Esophagus muscularis mucosa (tissue), 4 donors: ENCODE measurements around the gene HOXC9. TPM values are rescaled to one million over a fixed set of nuclear protein-coding genes. Genes with fewer than 3 reads are reported as not detected.

Experiments used
- DNase-seq: peaks from one replicate; pipeline ENCODE4 v3.0.0-alpha.2; 2017; ENCODE audit errors: extremely low spot score
- H3K27ac ChIP-seq, 4 donors: fragments of 200-600 bp; sonication (generic); replicated peaks in 1 of 4; 1 replicate in 3 of 4; 2 replicates in 1 of 4; pipeline ENCODE4 v1.5.1; 2016 to 2019; ENCODE audit warnings: mild to moderate bottlenecking in 1 of 4
- H3K27me3 ChIP-seq, 4 donors: fragments of 200-600 bp; sonication (generic); one replicate each; pipeline versions ENCODE4 v1.5.1 to v1.6.0; 2016 to 2019
- H3K36me3 ChIP-seq, 4 donors: fragments of 200-600 bp; sonication (generic); one replicate each; pipeline ENCODE4 v1.5.1; 2016 to 2019
- H3K4me1 ChIP-seq, 4 donors: fragments of 200-600 bp; sonication (generic); one replicate each; pipeline ENCODE4 v1.5.1; 2016 to 2019
- H3K4me3 ChIP-seq, 4 donors: fragments of 200-600 bp; sonication (generic); 1 replicate in 2 of 4; 2 replicates in 2 of 4; pipeline ENCODE4 v1.5.1; 2016 to 2019; ENCODE audit warnings: mild to moderate bottlenecking in 4 of 4, moderate library complexity in 1 of 4
- H3K9me3 ChIP-seq, 4 donors: fragments of 200-600 bp; sonication (generic); 1 replicate in 3 of 4; 2 replicates in 1 of 4; pipeline ENCODE4 v1.5.1; 2016 to 2019
- CTCF ChIP-seq, 3 experiments: fragments of 200-600 bp in 2 of 3; fragments of 450-650 bp in 1 of 3; sonication (generic) in 2 of 3; IDR thresholded peaks; one replicate each; pipeline ENCODE4 v1.5.1; 2017 to 2019; ENCODE audit warnings: antibody characterized with exemption in 3 of 3, mild to moderate bottlenecking in 2 of 3, moderate library complexity in 1 of 3
- EP300 ChIP-seq: sonication (generic); formaldehyde crosslinking; IDR thresholded peaks from one replicate; pipeline ENCODE4 v1.6.1; 2017; ENCODE audit warnings: antibody characterized with exemption
- POLR2A ChIP-seq: fragments of 450-650 bp; IDR thresholded peaks from one replicate; pipeline ENCODE4 v1.6.1; 2017; ENCODE audit warnings: antibody characterized with exemption, moderate library complexity, mild to moderate bottlenecking, low read depth
- POLR2AphosphoS5 ChIP-seq, 2 donors: sonication (generic); formaldehyde crosslinking; IDR thresholded peaks; one replicate each; pipeline ENCODE4 v1.6.1; 2017; ENCODE audit warnings: antibody characterized with exemption in 2 of 2
- WGBS: methylation state at CpG from one replicate; pipeline ENCODE4 v1.1.5; 2018; 5-methylcytosine and 5-hydroxymethylcytosine counted together
- intact Hi-C: fragments of 100-400 bp; cut with DNase I; formaldehyde crosslinking; loops from one replicate; pipeline ENCODE4 v1.15.1; 2023
- small RNA-seq, 3 donors: library from RNA; depleted of rRNA; stranded (forward); fragments of <200 nt; gene quantifications; one replicate each; pipeline ENCODE3, GENCODE V24; 2016
- total RNA-seq, 4 donors: library from RNA; depleted of rRNA; stranded (reverse); fragments of >200 nt; gene quantifications; one replicate each; pipeline versions ENCODE4 v1.1.0 to v1.2.1, GENCODE V29; 2016

HOXC9 gene
- total RNA-seq, 4 donors from 2014 or later: not detected

- DNase-seq: no peak
- TF ChIP-seq POLR2A (no peak), EP300 (no peak), CTCF (IDR thresholded peaks at IDR 0.05) (no peak), POLR2AphosphoS5 (IDR thresholded peaks at IDR 0.05) (no peak)
- Histone ChIP-seq H3K4me1 (peaks cover 17 to 59% (median 51%) of the 10 kb centered on the region in 4 donors), H3K27ac (peak overlapping the region in 2 of 4 donors; percentile 79 to 82), H3K36me3 (no peaks in the 10 kb centered on the region), H3K4me3 (no peak overlapping the region), H3K9me3 (no peaks in the 10 kb centered on the region), H3K27me3 (peaks cover 0 to 46% (median 2%) of the 10 kb centered on the region in 4 donors)
- 73% methylated on average over 12 of the region's 12 CpGs for WGBS
- intact Hi-C loops: no loop called here
Measured at GRCh38 chr12:54051026-54051842, 51.3 kb downstream of the HOXC9 start.

- H3K9me3 ChIP-seq: no peaks in the 10 kb centered on the region
- peaks cover 0 to 40% (median 2%) of the 10 kb centered on the region in 4 donors for H3K27me3 ChIP-seq
- no peaks in the 10 kb centered on the region for H3K36me3 ChIP-seq
- intact Hi-C loops: no loop called here
- WGBS: 77% methylated on average over 24 of the region's 24 CpGs
- H3K4me1 ChIP-seq: peaks cover 13 to 62% (median 48%) of the 10 kb centered on the region in 4 donors
- H3K27ac ChIP-seq: peak overlapping the region in 3 of 4 donors; percentile 79 to 82 (median 79)
- TF ChIP-seq CTCF (IDR thresholded peaks at IDR 0.05) (no peak), POLR2AphosphoS5 (IDR thresholded peaks at IDR 0.05) (no peak), POLR2A (no peak), EP300 (no peak)
- no peak for DNase-seq
- peak overlapping the region; percentile 74 to 88 (median 82) for H3K4me3 ChIP-seq
Measured at GRCh38 chr12:54051874-54052437, 52.0 kb downstream of the HOXC9 start.

GRCh38 chr12:54052438-54053002 is 52.6 kb downstream of the HOXC9 start:
- peaks cover 13 to 56% (median 44%) of the 10 kb centered on the region in 4 donors for H3K4me1 ChIP-seq
- no peaks in the 10 kb centered on the region for H3K36me3 ChIP-seq
- peak overlapping the region; percentile 74 to 88 (median 82) for H3K4me3 ChIP-seq
- DNase-seq: no peak
- H3K27ac ChIP-seq: peak overlapping the region; percentile 77 to 82 (median 79)
- TF ChIP-seq EP300: no peak
- no peak for TF ChIP-seq CTCF (IDR thresholded peaks at IDR 0.05)
- TF ChIP-seq POLR2AphosphoS5 (IDR thresholded peaks at IDR 0.05): no peak
- TF ChIP-seq POLR2A: no peak
- H3K27me3 ChIP-seq: peaks cover 0 to 34% (median under 1%) of the 10 kb centered on the region in 4 donors
- intact Hi-C loops: no loop called here
- H3K9me3 ChIP-seq: no peaks in the 10 kb centered on the region
- 50% methylated on average over 10 of the region's 10 CpGs for WGBS

Small RNAs within 50 kb of the gene (small RNA-seq; reads per million reads assigned to genes)
- 0 reads per million in 3 donors for gene AC012531.3
- 0 reads per million in 3 donors for gene AC012531.4
- 0 reads per million in 3 donors for gene HOXC5
- 0 to 0.19 (median 0) reads per million in 3 donors for gene MIR196A2
- gene MIR615: 0.33 to 0.74 (median 0.34) reads per million in 3 donors
- gene RF01905: 0 reads per million in 3 donors
- 0 reads per million in 3 donors for gene RF01906

Other genes with a start within 250 kb of the HOXC9 start
- not detected for gene CISTR, start 248.2 kb upstream of the HOXC9 start, total RNA-seq
- gene HOXC13, start 61.3 kb upstream of the HOXC9 start, total RNA-seq: not detected
- gene HOXC12, start 45.3 kb upstream of the HOXC9 start, total RNA-seq: not detected
- not detected for gene HOXC11, start 27.0 kb upstream of the HOXC9 start, total RNA-seq
- gene HOTAIR, start 25.2 kb upstream of the HOXC9 start, total RNA-seq: not detected
- not detected for gene HOXC10, start 15.0 kb upstream of the HOXC9 start, total RNA-seq
- gene HOXC8, start 8.8 kb downstream of the HOXC9 start, total RNA-seq: not detected
- gene HOXC6, start 28.3 kb downstream of the HOXC9 start, total RNA-seq: under 1 TPM in 3 of 4 donors, not detected in 1; 0.23 to 0.42 (median 0.32) TPM
- 1 to 10 TPM in 1 of 4 donors, under 1 TPM in 1, not detected in 2; 0.83 to 2.0 TPM for gene HOXC5, start 32.9 kb downstream of the HOXC9 start, total RNA-seq
- gene HOXC4, start 53.7 kb downstream of the HOXC9 start, total RNA-seq: 1 to 10 TPM in 3 of 4 donors, under 1 TPM in 1; 0.83 to 3.6 (median 2.5) TPM
- gene SMUG1, start 188.8 kb downstream of the HOXC9 start, total RNA-seq: 10 to 100 TPM; 28.0 to 37.2 (median 30.8) TPM